SW480 (cell line): ENCODE data around the gene TTC14.

Experiments used
- DNase-seq: peaks from one replicate; pipeline ENCODE4 v3.0.0-alpha.2; 2016; ENCODE audit warnings: low spot score

TTC14 gene

DNA sequence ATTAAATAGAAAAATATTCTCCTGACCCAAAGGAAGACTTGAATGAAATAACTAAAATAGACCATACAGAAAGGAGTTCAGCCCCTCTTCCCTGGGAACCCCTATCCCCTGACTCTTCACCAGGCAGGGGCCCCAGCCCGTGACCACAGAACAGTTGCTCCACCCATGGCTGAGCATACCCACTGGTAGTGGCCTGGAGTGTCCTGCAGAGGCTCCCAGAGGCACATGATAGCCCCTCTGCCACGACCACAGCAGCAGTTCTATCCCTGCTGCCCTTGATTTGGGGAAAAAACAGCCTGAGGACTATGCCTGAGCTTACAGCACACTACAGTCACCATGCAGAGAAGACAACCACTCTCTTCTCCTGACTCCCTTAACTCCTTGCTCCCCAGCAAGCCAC, 31.8 kb downstream of the TTC14 start:
- no peak for DNase-seq

DNA sequence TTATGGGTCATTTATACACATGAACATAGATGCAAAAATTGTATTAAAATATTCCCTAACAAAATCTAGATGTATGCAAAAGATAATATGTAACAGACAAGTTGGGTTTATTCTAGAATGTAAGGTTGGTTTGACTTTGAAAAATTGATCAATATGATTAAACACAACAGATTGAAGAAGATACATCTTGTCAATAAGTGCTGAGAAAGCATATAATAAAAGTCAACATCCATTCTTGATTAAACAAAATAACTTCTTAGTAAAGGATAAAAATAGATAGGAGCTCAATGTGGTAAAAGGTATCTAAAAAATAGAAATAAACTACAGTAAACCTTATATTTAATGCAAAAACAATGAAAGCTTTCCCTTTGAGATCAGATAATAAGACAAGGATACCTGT, 39.0 kb downstream of the TTC14 start:
- no peak for DNase-seq

DNA sequence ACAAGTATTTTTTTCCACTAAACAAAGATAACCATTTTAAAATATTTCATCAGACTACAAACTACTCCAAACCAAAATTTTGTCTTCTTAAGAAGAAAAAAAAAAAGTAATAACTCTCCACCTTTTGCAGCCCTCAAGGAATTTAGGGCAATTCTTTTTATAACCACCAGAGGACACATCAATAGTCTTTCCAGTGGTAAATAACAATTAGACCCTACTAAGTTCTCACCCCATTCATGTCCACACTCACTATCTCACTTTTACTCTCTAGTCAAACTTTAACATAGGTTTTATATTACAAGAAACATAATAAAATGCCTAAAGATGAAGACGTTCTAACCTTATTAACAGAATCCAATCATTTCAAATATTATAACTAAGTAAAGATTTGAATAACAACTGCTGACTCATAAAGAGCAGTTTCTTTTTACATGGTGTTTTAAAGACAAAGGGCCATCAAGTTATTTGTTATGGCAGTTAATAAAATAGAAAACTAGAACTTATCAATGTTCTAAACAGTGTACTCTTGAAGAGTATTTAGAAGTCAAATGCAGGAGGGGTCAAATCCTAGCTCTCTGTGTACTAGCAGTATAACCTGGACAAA, 44.3 kb downstream of the TTC14 start:
- DNase-seq, result no peak

DNA sequence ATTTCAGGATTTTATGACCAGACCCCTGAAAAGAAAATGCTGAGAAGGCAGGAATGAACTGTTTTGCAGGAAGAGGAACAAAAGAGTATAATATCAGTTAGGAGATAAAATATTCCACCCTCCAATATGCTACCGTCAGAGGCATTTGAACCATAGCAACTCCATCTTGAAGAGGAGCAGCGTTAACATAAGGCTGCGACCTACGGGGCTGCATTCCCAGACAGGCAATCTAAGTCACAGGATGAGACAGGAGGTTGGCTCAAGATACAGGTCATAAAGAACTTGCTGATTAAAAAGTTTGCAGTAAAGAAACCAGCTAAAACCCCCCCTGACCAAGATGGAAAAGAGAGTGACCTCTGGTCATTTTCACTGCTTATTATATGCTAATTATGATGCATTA, 54.4 kb downstream of the TTC14 start:
- no peak for DNase-seq

DNA sequence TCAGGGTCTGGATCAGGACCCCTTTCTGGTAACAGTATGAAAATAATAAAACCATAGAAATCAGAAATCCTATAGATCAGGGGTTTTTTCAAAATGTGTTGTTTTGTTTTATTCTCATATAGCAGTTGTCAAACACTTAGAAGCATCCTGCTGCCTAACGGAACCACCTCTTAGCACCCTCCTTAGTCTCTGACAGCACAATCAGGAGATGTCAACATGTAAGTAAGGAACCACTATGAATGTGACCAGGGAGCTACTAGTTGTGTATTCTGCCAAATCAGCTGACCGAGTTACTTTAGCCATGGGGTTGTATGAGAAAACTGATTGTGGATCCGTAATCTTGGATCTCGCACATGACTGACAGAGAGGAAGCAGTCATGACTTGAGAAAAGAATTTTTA, 55.1 kb downstream of the TTC14 start:
- no peak for DNase-seq
